Measurements from ENCODE around the gene GNAS.
A peak's percentile ranks its signal among the peaks of the same experiment; 100 is the strongest.

Gene GNAS

GRCh38 chr20:58874469-58874868, 22.0 kb downstream of the GNAS start:
- Histone ChIP-seq H3K4me3 (ENCODE audit: severe bottlenecking) (no peak overlapping the region), H3K27me3 (ENCODE audit: insufficient read depth, poor library complexity, severe bottlenecking) (no peaks in the 10 kb centered on the region), H3K27ac (ENCODE audit: poor library complexity, severe bottlenecking) (no peak overlapping the region), H3K36me3 (ENCODE audit: low read depth) (no peaks in the 10 kb centered on the region), H3K9me3 (ENCODE audit: severe bottlenecking) (no peaks in the 10 kb centered on the region), H3K4me1 (ENCODE audit: insufficient read depth, poor library complexity, severe bottlenecking) (peaks cover 7% of the 10 kb centered on the region)
- ATAC-seq (ENCODE audit: low read depth) (no peak), DNase-seq (ENCODE audit: low spot score) (no peak)
- no peak for TF ChIP-seq CTCF (IDR thresholded peaks at IDR 0.05; ENCODE audit: poor library complexity, severe bottlenecking)

GRCh38 chr20:58875111-58875510, 22.6 kb downstream of the GNAS start:
- H3K4me3 ChIP-seq (ENCODE audit: severe bottlenecking), result no peak overlapping the region
- H3K27ac ChIP-seq (ENCODE audit: poor library complexity, severe bottlenecking), result no peak overlapping the region
- TF ChIP-seq CTCF (IDR thresholded peaks at IDR 0.05; ENCODE audit: poor library complexity, severe bottlenecking), result no peak
- no peaks in the 10 kb centered on the region for H3K36me3 ChIP-seq (ENCODE audit: low read depth)
- ATAC-seq (ENCODE audit: low read depth) (no peak), DNase-seq (ENCODE audit: low spot score) (no peak)
- no peaks in the 10 kb centered on the region for H3K27me3 ChIP-seq (ENCODE audit: insufficient read depth, poor library complexity, severe bottlenecking)
- no peaks in the 10 kb centered on the region for H3K9me3 ChIP-seq (ENCODE audit: severe bottlenecking)
- H3K4me1 ChIP-seq (ENCODE audit: insufficient read depth, poor library complexity, severe bottlenecking), result peaks cover 7% of the 10 kb centered on the region

GRCh38 chr20:58875541-58876134, 23.1 kb downstream of the GNAS start:
- DNase-seq (ENCODE audit: low spot score) (peak; percentile 85), ATAC-seq (ENCODE audit: low read depth) (peak; percentile 95)
- no peaks in the 10 kb centered on the region for H3K36me3 ChIP-seq (ENCODE audit: low read depth)
- no peak for TF ChIP-seq CTCF (IDR thresholded peaks at IDR 0.05; ENCODE audit: poor library complexity, severe bottlenecking)
- no peak overlapping the region for H3K27ac ChIP-seq (ENCODE audit: poor library complexity, severe bottlenecking)
- H3K4me3 ChIP-seq (ENCODE audit: severe bottlenecking), result no peak overlapping the region
- H3K27me3 ChIP-seq (ENCODE audit: insufficient read depth, poor library complexity, severe bottlenecking), result no peaks in the 10 kb centered on the region
- peaks cover 7% of the 10 kb centered on the region for H3K4me1 ChIP-seq (ENCODE audit: insufficient read depth, poor library complexity, severe bottlenecking)
- H3K9me3 ChIP-seq (ENCODE audit: severe bottlenecking), result no peaks in the 10 kb centered on the region

- no peak for ATAC-seq (ENCODE audit: low read depth)
- DNase-seq (ENCODE audit: low spot score), result no peak
Measured at GRCh38 chr20:58876437-58876836, 23.9 kb downstream of the GNAS start.

More at GRCh38 chr20:58876437-58876836, 23.9 kb downstream of the GNAS start:
- peaks cover 7% of the 10 kb centered on the region for H3K4me1 ChIP-seq (ENCODE audit: insufficient read depth, poor library complexity, severe bottlenecking)
- no peaks in the 10 kb centered on the region for H3K9me3 ChIP-seq (ENCODE audit: severe bottlenecking)
- no peak overlapping the region for H3K27ac ChIP-seq (ENCODE audit: poor library complexity, severe bottlenecking)
- H3K4me3 ChIP-seq (ENCODE audit: severe bottlenecking), result no peak overlapping the region
- no peak for TF ChIP-seq CTCF (IDR thresholded peaks at IDR 0.05; ENCODE audit: poor library complexity, severe bottlenecking)
- H3K36me3 ChIP-seq (ENCODE audit: low read depth), result no peaks in the 10 kb centered on the region
- H3K27me3 ChIP-seq (ENCODE audit: insufficient read depth, poor library complexity, severe bottlenecking), result no peaks in the 10 kb centered on the region

Data from RWPE2 (cell line).